Measurements from ENCODE around the gene NPAS3.

The NPAS3 gene

DNA sequence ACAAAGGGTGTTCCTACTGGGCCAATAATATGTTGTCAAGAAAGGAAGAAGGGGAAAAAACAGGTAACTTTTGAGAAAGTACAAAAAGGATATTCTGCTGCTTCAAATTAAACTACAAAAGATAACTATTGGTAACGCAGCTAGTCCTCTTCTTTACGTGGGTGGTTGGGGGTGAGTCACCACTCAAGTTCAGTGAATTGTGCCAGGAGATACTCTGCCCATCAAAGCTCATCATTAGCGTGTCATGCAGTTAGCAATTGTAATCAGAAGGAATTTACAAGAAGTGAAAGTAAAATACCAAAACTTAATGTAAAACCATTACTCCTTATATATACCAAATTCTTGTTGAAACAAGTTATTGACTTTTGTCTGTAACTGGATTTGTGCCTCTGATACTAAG lies 342.0 kb downstream of the NPAS3 start:
- no peak for DNase-seq (ENCODE audit: low read depth, low spot score)
- no peak overlapping the region for H3K4me3 ChIP-seq (ENCODE audit: low read length)

DNA sequence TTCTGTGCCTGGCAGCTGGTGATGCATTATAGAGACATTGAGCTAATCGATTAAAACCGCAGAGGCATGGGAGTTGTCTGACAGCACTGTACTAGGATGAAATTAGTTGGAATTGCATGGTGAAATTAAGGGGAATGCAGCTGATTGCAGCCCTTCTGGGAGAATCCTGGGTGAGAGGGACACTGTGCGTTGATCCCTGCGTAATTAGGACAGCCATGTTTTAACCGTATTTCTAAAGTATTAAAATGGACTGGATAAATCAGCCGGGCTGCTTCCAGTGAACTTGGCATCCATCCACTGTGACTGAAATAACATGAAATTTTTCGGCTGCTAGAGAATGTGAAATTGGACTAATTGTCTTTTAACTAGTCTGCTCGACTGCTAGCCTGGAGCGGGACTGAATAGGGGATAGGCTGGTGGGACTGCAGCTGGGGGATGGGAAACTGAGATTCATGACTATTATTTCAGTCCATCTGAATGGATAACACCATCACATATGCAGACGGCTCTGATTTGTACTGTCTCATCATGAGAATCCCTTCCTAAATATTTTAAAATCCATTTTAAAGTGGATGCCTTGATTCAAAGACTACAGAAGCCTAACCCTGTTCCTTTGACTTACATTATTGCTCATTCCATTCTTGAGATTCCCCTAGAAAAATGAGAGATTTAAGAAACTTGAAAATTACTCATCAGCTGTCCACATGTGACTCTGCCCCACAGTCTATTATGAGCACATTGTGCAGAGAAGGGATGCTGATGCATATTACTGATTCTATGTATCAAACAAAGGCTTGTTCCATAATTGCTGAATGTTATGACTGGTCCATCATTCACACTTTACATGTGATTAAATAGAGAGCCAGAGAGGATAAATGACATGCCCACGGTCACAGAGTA lies 343.9 kb downstream of the NPAS3 start:
- no peak for DNase-seq (ENCODE audit: low read depth, low spot score)
- H3K4me3 ChIP-seq (ENCODE audit: low read length), result no peak overlapping the region

DNA sequence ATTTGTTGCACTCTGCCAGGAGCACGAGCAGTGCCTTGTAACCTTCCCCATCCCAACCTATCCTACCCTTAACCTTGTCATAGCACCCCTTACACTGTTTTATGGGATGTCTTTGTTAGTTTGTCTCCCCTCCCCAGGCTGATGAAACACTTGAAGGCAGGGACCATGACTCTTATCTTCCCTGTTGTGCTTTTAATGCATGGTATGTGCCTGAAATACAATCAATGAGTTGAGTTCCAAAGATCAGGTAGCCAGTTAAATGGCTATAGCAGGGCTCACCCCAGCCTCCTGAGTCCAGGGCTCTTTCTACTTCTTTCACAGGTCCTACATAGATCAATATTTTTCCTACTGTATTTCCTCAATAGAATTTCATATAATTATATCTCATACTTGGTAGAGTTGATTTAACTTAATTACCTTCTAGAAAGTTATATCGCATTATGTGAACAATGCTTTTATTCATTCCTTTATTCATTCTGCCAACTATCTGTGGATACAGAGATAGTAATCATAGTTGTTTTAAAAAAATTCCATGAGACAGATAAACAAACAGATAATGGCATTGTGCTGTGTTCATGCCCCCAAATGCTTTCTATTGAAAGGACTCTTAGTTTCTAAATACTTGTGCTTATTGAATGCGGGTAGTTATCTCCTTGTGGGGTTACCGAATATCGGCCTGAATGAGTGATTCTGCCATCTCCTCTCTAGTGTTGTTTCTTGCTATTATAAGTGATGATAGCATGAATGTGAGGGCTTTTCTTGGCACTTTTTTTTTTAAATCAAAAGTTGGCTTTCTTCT lies 347.4 kb downstream of the NPAS3 start:
- no peak for DNase-seq (ENCODE audit: low read depth, low spot score)
- H3K4me3 ChIP-seq (ENCODE audit: low read length), result no peak overlapping the region

DNA sequence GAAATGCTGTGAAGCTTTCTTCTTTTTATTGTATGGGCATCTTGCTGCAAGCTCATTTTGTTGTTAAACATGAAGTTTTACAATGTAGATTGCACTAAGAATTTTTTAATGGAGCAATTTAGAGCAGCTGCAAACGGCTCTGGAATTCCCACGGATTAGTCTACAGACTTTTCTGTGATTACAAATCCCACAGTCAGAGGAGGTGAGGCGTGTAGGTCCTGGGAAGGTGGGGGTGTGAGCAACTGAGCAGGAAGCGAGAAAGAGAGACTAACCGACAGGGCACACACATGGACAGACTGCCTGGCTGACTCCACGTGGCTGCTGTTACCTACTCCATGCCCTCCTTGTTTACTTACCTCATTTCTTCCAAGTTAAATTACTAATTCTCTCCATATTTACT lies 348.5 kb downstream of the NPAS3 start:
- DNase-seq (ENCODE audit: low read depth, low spot score), result no peak
- no peak overlapping the region for H3K4me3 ChIP-seq (ENCODE audit: low read length)

DNA sequence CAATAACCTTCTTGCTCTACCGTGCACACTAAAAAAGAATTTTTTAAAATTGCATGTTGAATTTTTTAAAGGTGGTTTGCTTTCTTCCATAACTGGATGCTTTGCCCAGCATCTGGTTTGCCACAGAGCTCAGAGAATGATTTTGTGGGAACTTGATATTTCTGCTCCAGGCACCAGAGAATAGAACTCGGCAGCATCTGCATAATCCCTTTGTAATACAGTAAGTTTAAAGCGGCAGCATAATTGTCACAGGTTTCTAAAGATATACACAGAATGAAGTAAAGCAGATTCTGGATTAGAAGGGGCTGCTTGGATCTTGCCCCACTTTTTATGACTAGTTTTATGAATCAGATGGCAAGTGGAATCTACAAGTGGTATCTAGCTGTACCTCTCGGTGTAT lies 352.0 kb downstream of the NPAS3 start:
- H3K4me3 ChIP-seq (ENCODE audit: low read length), result no peak overlapping the region
- DNase-seq (ENCODE audit: low read depth, low spot score), result no peak

DNA sequence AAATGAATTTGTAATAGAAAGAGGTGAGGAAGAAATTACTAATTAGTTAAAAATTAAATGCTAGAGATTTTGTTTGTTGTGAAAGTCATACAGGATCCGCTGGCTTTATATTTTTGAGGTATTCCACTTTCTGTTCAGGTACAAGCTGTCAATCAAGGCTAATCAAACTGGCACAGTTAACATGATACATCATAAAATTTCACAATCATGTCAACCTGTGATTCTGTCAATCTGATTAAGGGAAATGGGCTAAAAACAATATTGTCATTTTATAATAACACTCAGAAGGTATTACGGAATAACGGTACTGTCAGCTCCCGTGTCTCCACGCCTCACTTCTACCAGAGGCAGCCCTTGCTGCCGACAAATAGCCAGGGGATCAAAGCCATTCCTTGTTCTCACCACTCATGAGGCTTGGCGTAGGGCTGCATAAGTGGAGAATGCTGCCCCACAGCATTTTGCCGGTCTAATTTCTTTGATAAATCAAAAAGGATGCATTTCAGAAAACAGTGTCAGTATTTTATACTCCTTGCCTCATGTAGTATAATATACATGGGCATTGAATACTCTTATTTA lies 352.9 kb downstream of the NPAS3 start:
- DNase-seq (ENCODE audit: low read depth, low spot score), result no peak
- no peak overlapping the region for H3K4me3 ChIP-seq (ENCODE audit: low read length)

DNA sequence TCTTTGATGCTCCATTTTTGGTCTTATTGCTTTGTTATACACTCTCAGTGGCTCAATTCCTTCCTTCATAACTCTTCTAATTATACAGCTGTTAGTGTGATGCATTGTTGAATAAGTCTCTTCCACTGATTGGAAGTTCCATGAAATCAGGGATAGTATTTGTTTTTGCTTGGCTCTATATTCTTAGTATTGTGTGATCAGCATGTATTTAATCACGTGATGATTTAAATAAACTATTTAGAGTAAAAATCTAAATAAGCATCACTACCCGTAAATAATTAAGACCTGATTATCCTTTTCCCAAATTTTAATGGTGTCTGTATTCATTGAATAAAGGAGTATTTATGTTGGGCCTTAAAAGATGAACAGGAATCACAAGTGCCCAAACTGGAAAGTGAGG lies 355.7 kb downstream of the NPAS3 start:
- no peak for DNase-seq (ENCODE audit: low read depth, low spot score)
- H3K4me3 ChIP-seq (ENCODE audit: low read length), result no peak overlapping the region

DNA sequence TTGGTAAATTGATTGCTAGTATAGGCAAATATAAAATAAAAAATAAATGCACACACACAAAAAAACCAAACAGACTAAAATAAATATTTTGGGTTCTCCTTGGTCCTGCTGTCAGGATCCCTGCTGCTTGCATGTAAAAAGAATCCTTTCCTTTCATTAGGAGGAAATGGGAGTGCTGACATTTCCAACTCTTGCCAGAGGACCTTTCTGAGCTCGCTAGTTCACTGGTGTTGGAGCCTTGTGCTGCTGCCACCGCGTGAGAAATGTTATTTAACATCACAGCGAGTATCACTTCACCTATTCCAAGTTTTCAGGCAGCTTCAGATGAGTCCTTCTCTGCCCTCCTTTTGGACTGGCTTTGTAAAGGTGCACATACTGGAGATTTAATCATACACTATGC lies 358.9 kb downstream of the NPAS3 start:
- H3K4me3 ChIP-seq (ENCODE audit: low read length), result no peak overlapping the region
- DNase-seq (ENCODE audit: low read depth, low spot score), result no peak

DNA sequence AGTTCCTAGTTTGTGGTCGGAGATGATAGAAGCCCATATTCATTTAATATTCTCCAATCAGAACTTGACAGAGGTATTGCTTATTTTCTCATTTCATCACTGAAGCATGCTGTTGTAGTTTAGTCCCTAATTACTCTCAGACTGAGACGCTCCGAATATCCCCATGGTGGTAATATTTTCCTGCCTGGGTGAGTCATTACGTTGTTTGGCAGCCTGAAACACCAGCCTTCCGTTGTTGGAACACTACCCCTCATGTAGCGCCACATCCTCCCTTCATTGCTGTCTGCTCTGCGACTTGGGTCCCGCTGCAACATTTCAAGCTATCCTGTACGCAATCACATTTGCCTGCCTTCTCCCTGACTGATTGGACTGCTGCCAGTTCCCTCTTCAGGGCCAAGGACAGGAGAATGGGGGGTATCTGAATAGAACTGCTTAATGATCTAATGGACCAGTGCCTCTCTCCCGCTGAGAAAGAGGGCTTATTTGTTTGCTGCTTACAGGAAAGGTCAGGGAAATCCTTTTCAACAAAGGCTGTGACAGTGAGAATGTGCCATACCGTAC lies 369.1 kb downstream of the NPAS3 start:
- H3K4me3 ChIP-seq (ENCODE audit: low read length), result no peak overlapping the region
- no peak for DNase-seq (ENCODE audit: low read depth, low spot score)

DNA sequence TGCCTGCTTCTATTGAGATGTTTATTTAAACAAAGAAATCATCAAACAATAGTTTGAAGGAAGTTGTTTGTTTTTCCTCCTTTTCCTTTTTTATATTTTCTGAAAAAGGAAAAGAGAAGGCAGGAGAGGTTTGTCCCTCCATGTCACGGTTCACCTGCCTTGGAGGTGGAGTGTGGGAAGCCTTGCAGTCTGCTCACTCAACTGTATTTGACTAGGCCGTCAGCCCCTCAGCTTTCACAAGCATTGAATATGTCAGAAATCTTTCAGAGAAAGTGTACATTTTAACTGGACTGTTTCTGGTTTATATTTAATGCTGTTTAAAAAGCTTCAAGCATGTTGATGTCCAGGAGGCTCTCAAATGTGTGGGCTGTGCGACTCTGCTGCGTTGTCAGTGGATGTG lies 370.4 kb downstream of the NPAS3 start:
- DNase-seq (ENCODE audit: low read depth, low spot score), result no peak
- no peak overlapping the region for H3K4me3 ChIP-seq (ENCODE audit: low read length)

DNA sequence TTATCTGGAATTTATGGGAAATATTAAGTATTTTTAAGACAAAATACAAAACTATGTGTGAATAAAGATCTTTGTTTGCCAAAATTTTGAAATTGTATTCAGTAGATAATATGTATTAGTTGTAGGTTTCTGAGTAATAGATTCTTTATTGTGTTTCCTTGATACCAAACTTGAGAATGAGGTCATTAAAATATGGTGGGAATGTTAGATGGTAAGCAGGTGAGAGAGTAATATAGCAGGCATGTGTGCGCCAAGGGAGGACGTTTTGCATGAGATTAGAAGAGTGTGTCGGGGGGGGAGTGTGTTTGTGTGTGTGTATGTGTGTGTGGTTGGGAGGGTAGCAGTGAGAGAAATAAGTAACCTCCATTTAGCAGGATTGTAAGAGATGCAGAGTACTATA lies 376.5 kb downstream of the NPAS3 start:
- no peak for DNase-seq (ENCODE audit: low read depth, low spot score)

DNA sequence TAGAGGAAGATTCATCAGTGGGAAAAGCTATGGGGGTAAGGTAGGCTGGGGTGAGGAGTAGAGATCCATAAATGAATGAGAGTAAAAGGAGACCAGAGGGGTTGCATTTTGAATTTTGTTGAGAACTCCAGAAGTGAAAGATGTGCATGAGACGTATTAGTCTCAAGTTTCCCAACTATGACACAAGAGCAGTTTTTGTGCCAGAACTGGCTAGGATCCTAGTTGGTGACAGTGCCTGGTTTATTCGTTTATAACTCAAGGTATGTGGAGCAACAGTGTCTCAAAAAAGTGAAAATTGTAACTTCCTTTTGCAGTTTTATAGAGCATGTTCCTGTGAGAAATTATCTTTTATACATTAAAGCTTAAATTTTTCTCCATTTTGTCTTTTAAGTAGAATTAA lies 377.0 kb downstream of the NPAS3 start:
- no peak overlapping the region for H3K4me3 ChIP-seq (ENCODE audit: low read length)
- DNase-seq (ENCODE audit: low read depth, low spot score), result no peak

More for the DNA sequence above, 376.5 kb downstream of the NPAS3 start:
- H3K4me3 ChIP-seq (ENCODE audit: low read length), result no peak overlapping the region

DNA sequence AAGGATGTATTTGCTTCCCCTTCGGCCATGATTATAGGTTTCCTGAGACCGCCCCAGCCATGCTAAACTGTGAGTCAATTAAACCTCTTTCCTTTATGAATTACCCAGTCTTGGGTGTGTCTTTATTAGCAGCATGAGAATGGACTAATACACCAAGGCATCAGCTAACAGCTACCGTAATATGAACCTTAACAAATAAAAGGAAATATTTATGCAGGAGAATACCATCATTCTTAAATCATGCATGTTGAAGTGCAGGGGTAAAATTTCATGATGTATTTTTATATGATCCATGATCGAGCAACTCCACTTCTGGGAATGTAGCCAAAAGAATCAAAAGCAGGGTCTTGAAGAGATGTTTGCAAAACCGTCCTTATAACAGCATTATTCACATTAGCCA lies 379.0 kb downstream of the NPAS3 start:
- DNase-seq (ENCODE audit: low read depth, low spot score), result no peak

DNA sequence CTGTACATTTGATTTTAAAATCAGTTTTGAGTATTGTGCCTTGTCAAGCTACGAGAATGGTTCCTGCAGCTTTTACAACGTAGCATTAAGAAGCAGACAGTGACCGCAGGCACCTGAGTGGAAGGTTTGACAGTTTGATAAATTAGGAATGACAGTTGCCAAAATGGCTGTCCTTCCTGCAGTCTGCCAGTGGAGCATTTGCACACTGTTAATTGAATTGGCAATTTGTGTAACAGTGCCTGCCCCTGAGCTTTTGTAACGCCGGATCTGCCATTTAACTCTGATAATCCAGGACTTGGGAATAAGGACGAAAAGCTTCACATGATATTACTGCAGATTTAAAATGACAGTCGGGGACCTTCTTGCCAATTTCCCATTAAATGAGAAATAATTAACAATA lies 385.3 kb downstream of the NPAS3 start:
- DNase-seq (ENCODE audit: low read depth, low spot score), result no peak

More for the DNA sequence above, 379.0 kb downstream of the NPAS3 start:
- no peak overlapping the region for H3K4me3 ChIP-seq (ENCODE audit: low read length)

DNA sequence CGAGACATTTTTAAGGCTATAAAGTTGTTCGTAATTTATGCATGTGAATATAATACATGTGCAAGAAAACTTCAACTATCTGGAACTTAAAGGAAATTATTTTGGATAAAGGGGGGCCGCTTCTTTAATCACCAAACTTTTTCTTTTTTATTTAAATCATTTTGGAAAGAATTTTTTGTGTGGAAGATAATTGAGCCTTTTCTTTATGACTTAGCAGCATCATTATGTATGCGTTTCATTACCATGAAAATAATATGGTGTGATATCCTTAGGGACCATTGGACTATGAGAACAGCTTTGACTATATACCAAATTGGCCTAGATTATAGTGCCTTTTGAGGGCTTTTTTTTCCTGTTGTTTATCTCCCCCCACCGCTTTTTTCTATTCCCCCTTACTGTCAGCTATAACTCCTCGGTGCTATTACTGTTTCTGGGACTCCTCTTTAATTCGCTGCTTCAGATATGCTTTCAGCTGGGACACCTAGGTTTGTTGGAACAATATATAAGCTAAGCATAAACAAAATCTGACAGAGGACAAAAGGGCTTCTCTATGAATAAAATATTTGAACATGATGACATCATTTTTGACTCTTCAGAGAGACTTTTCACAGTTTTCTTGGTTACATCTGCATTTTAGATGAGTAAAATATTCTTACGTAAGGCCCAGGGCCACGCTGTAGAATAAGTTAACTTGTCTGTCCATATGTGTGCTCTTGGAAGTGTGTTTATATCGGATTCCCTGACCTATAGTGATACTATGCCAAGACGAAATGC lies 392.7 kb downstream of the NPAS3 start:
- H3K4me3 ChIP-seq (ENCODE audit: low read length), result no peak overlapping the region
- DNase-seq (ENCODE audit: low read depth, low spot score), result no peak

More for the DNA sequence above, 385.3 kb downstream of the NPAS3 start:
- H3K4me3 ChIP-seq (ENCODE audit: low read length), result no peak overlapping the region

DNA sequence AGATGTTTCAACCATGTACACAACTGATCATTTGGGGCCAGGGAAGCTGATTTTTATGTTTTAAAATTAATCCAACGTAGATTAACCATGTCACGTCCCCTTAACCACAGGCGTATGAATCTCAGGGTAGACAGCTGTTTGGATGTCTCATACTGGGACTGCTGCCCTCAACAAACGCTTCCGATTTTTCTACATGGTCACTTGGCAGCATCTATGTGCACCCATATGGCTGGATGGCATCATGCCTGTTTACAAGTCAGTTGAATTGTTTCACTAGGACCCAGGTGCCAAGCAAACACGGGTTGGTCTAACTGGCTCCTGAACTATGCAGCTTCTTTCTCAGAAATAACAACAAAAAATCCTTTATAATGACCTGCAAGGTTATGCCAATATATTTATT lies 393.8 kb downstream of the NPAS3 start:
- H3K4me3 ChIP-seq (ENCODE audit: low read length), result no peak overlapping the region
- DNase-seq (ENCODE audit: low read depth, low spot score), result no peak

DNA sequence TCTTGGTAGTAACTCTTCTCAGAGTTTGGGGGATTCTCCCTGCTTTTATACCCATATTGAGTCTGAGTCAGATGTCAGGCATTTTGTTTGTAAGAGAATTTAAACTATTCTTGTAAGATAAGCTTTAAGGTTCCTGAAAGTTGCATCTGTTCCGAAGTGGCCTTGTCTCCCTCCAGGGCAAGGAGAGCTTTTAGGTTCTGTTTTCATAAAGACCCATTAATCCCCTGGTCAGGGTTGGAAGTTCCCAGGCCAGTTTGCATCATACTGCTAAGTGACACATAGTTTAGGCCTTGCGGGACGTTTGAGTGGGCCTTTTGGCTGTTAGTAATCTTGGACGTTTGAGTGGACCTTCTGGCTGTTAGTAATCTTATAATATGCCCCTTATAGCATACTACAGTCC lies 396.7 kb downstream of the NPAS3 start:
- DNase-seq (ENCODE audit: low read depth, low spot score), result no peak
- no peak overlapping the region for H3K4me3 ChIP-seq (ENCODE audit: low read length)

DNA sequence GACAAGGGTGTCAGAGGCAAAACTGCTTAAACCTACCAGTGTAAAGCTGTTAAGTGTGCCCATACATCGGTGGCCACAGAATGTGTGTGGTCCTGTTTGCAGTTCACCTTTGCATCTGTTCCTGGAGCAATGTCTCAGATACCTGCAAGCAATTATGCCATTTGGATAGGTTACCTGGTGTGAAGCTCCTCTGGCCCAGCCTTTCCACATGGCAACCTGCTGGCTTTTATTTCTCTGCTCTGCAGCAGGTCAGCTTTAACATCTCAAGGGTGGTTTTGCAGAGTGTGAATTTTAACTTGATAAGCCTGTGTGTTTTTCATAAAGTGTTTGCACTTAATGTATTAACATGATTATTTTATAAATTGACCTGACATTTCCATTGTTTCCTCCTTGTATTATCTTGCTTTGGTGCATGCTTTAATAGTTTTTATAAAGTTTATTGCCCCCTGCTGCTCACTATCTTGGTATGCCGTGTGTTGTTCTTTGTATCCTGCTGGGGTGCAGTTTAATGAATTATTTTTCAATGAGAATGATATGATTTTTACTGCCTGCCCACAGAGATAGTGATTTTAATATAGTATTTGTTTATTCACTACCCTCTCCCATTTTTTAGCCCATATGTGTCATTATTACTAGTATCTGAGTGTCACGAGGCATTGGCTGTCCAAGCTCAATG lies 403.8 kb downstream of the NPAS3 start:
- no peak for DNase-seq (ENCODE audit: low read depth, low spot score)

DNA sequence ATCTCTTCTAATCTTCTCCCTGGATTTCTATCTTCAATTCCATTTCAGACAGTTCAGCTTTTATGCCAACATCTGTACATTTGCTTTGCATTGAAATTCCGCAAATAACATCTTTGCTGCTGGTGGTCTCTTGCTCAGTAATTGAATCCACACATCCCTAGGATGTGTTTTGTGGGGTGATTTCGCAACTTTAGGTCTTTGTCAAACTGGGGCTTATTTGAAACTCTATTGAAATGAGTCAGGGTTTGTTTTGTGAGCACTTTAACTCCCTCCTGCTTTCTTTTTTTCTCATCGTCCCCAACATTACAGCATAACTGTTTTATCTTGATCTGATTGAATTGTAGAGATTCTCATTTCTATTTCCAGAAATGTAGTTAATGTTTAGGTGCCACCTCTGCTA lies 404.3 kb downstream of the NPAS3 start:
- no peak for DNase-seq (ENCODE audit: low read depth, low spot score)
- no peak overlapping the region for H3K4me3 ChIP-seq (ENCODE audit: low read length)

More for the DNA sequence above, 403.8 kb downstream of the NPAS3 start:
- H3K4me3 ChIP-seq (ENCODE audit: low read length), result no peak overlapping the region

All from Jurkat, Clone E6-1 (cell line).